Kidney (tissue), 14 donors: ENCODE measurements around the gene APOL5. TPM values are rescaled to one million over a fixed set of nuclear protein-coding genes. Genes with fewer than 3 reads are reported as not detected.

Experiments
- DNase-seq, 5 donors: peaks; one replicate each; pipeline ENCODE4 v3.0.0-alpha.2; 2013 to 2020
- FAIRE-seq: peaks from 2 replicates; lab custom pipeline; 2012; peaks lifted over from hg19 to GRCh38; lab: Jason Lieb, UNC
- H3K27ac ChIP-seq, 2 donors: one replicate each; pipeline ENCODE4 v1.7.0; 2013; ENCODE audit warnings: low read depth in 2 of 2, low read length in 2 of 2, inconsistent platforms in 1 of 2
- H3K27me3 ChIP-seq: one replicate; pipeline ENCODE4 v1.7.1; 2013; ENCODE audit warnings: low read length, inconsistent platforms; ENCODE audit not compliant: control insufficient read depth, insufficient read depth
- H3K36me3 ChIP-seq, 3 donors: one replicate each; pipeline versions ENCODE4 v1.7.0 to v1.7.1; 2013; ENCODE audit warnings: low read length in 3 of 3, control low read depth in 1 of 3, inconsistent platforms in 1 of 3; ENCODE audit not compliant: insufficient read depth in 3 of 3, control insufficient read depth in 2 of 3
- H3K4me1 ChIP-seq, 3 donors: one replicate each; pipeline versions ENCODE4 v1.7.0 to v1.7.1; 2013; ENCODE audit warnings: low read length in 3 of 3, inconsistent platforms in 1 of 3, low read depth in 1 of 3; ENCODE audit not compliant: control insufficient read depth in 2 of 3, insufficient read depth in 2 of 3
- H3K4me3 ChIP-seq, 3 donors: one replicate each; pipeline versions ENCODE4 v1.7.0 to v1.8.1; 2013; ENCODE audit warnings: low read length in 3 of 3, control low read depth in 1 of 3, inconsistent platforms in 1 of 3
- H3K9ac ChIP-seq, 3 donors: one replicate each; pipeline versions ENCODE4 v1.7.0 to v1.7.1; 2013; ENCODE audit warnings: low read length in 3 of 3, control low read depth in 1 of 3, inconsistent platforms in 1 of 3
- H3K9me3 ChIP-seq, 3 donors: one replicate each; pipeline versions ENCODE4 v1.7.0 to v1.7.1; 2013; ENCODE audit warnings: low read length in 3 of 3, control low read depth in 1 of 3, inconsistent platforms in 1 of 3; ENCODE audit not compliant: control insufficient read depth in 2 of 3, insufficient read depth in 1 of 3
- CTCF ChIP-seq: IDR thresholded peaks from 3 replicates; pipeline ENCODE4 v1.5.1; 2012; ENCODE audit warnings: mild to moderate bottlenecking, moderate library complexity, borderline replicate concordance; ENCODE audit not compliant: insufficient read depth; ENCODE audit errors: extremely low read depth
- intact Hi-C: fragments of 100-400 bp; cut with DNase I; formaldehyde crosslinking; loops from one replicate; pipeline ENCODE4 v1.11.1; 2022
- polyA plus RNA-seq: library from polyadenylated mRNA; stranded (reverse); fragments of 350-450 nt; fragmentation: Illumina TruSeq; extraction: RNeasy Lipid Tissue Mini Kit (QIAGEN cat#74804); gene quantifications from one replicate; pipeline ENCODE4 v1.2.3, GENCODE V29; 2014; ENCODE audit warnings: low read depth, low replicate concordance; ENCODE audit not compliant: insufficient read depth
- total RNA-seq: library from RNA; stranded (reverse); fragmentation: NEBNext Ultra II Directional; extraction: Animal tissue kit (Norgen Biotek cat#: 25700); gene quantifications from one replicate; pipeline ENCODE4 v1.2.1, GENCODE V29; 2021
- donor health status: control.
- donor health status: control.
- donor health status: control.
- donor health status: control.
- donor health status: control.
- donor health status: DM: yes; HTN: yes; CAD: no.
- donor health status: Normal renal cell carcinoma (clear cell type).

APOL5 gene
- total and polyA plus RNA-seq, 2 donors from 2014 or later: not detected

DNA sequence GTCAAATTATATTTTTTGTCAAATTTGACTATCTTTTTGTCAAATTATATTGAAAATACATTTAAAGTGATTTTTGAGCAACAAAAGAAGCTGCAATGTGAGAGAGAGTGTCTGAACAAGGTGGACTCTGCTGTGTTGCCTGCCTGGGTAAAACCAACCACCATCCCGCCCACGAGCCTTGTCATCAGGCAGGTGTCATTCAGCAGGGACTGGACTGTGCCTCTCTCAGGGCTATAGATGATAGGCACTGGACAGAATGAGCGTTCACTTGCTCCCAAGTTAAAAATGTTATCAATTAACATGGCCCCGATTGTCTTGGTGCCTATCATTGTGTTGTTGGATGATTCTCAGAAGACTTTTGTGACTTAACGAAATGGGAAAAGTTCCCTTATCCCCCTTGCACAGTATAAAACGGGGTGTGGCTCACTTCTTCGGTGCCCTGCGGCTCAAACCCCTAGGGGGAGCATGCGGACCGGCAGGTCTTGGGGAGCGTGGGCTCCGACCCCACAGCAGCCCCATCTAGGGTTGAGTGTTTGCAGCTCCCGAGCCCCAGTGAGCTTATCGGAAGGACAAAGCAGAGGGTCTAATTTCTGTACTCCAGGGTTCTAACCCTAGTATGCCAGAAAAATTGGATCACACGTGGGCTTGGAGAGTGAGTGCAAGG lies 1.7 kb downstream of the APOL5 start:
- intact Hi-C loops: no loop called here
- no peak for TF ChIP-seq CTCF

DNA sequence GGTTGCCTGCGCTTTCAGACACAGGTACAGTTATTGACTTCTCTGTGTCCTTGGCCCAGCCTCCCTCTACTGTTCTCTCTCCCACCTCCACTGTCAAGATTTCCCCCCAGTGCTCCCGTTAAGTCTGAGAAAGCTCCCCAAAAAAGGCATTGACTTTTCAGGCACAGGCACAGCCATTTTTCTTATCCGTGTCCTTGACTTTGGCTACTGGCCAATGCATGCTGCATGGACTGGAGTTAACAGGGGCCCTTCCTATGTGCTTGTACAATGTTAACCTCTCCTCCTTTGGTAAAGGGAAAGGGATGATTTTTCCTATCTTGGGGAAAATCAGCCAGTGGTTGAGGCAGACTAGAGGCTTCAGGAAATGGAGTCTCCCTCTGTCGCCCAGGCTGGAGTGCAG lies 4.3 kb downstream of the APOL5 start:
- FAIRE-seq (no peak), DNase-seq (no peak)
- no peak for TF ChIP-seq CTCF
- intact Hi-C loops: no loop called here
- H3K27ac ChIP-seq: no peak overlapping the region
- no peak overlapping the region for H3K4me3 ChIP-seq
- H3K36me3 ChIP-seq: no peaks in the 10 kb centered on the region
- H3K9ac ChIP-seq: no peak overlapping the region
- H3K27me3 ChIP-seq: no peaks in the 10 kb centered on the region
- no peaks in the 10 kb centered on the region for H3K4me1 ChIP-seq
- no peaks in the 10 kb centered on the region for H3K9me3 ChIP-seq

More for the DNA sequence above, 1.7 kb downstream of the APOL5 start:
- Histone ChIP-seq H3K4me1 (no peaks in the 10 kb centered on the region), H3K36me3 (no peaks in the 10 kb centered on the region), H3K27me3 (no peaks in the 10 kb centered on the region), H3K9me3 (no peaks in the 10 kb centered on the region), H3K4me3 (no peak overlapping the region), H3K27ac (no peak overlapping the region), H3K9ac (no peak overlapping the region)
- FAIRE-seq: no peak
- no peak for DNase-seq

- H3K4me3 ChIP-seq: no peak overlapping the region
- H3K36me3 ChIP-seq: no peaks in the 10 kb centered on the region
- H3K4me1 ChIP-seq: no peaks in the 10 kb centered on the region
- intact Hi-C loops: no loop called here
- H3K9me3 ChIP-seq: no peaks in the 10 kb centered on the region
- no peak overlapping the region for H3K27ac ChIP-seq
- no peak for TF ChIP-seq CTCF
- FAIRE-seq (no peak), DNase-seq (no peak)
- H3K9ac ChIP-seq: no peak overlapping the region
- no peaks in the 10 kb centered on the region for H3K27me3 ChIP-seq
Measured at GRCh38 chr22:35725521-35725920, 7.8 kb downstream of the APOL5 start.

DNA sequence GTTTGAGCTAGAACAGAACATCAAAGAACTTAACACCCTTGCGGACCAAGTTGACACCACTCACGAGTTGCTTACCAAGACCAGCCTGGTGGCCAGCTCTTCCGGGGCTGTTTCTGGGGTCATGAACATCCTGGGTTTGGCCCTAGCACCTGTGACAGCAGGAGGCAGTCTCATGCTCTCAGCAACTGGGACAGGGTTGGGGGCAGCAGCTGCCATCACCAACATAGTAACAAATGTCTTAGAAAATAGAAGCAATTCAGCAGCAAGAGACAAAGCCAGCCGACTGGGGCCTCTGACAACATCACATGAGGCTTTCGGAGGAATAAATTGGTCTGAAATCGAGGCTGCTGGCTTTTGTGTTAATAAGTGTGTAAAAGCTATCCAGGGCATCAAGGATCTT lies 8.7 kb downstream of the APOL5 start:
- FAIRE-seq: no peak
- no peaks in the 10 kb centered on the region for H3K4me1 ChIP-seq
- H3K36me3 ChIP-seq: no peaks in the 10 kb centered on the region
- no peak for DNase-seq
- no peak overlapping the region for H3K9ac ChIP-seq
- H3K9me3 ChIP-seq: no peaks in the 10 kb centered on the region
- no peak overlapping the region for H3K4me3 ChIP-seq
- intact Hi-C loops: no loop called here
- H3K27ac ChIP-seq: no peak overlapping the region
- H3K27me3 ChIP-seq: no peaks in the 10 kb centered on the region
- no peak for TF ChIP-seq CTCF
